GM23338 (cell line): Measurements from ENCODE around the gene ZNF282. TPM values are rescaled to one million over a fixed set of nuclear protein-coding genes. Genes with fewer than 3 reads are reported as not detected.

Experiments
- ATAC-seq: fragments of 200-7000 bp; cut with Tn5 transposase; 3 replicates; pipeline ENCODE4 v1.9.1; 2020
- DNase-seq: peaks from one replicate; pipeline ENCODE4 v3.0.0-alpha.2; 2015; ENCODE audit warnings: low spot score
- H2AFZ ChIP-seq: fragments of 200-600 bp; sonication (generic); 2 replicates; pipeline ENCODE4 v1.8.0; 2016; ENCODE audit warnings: antibody characterized with exemption, mild to moderate bottlenecking, moderate library complexity
- H3F3A ChIP-seq: fragments of 200-600 bp; sonication (generic); replicated peaks from 2 replicates; pipeline ENCODE4 v1.8.0; 2017; ENCODE audit warnings: antibody characterized with exemption, mixed run types, low read depth
- H3K27ac ChIP-seq: fragments of 200-600 bp; sonication (generic); 2 replicates; pipeline ENCODE4 v1.6.1; 2016; ENCODE audit warnings: low read depth
- H3K27me3 ChIP-seq: fragments of 200-600 bp; sonication (generic); 2 replicates; pipeline ENCODE4 v1.8.0; 2016; ENCODE audit warnings: mild to moderate bottlenecking, mixed run types, moderate library complexity; ENCODE audit not compliant: insufficient read depth
- H3K36me3 ChIP-seq: fragments of 200-600 bp; sonication (generic); 2 replicates; pipeline ENCODE4 v1.8.0; 2016; ENCODE audit warnings: mild to moderate bottlenecking; ENCODE audit not compliant: insufficient read depth
- H3K4me1 ChIP-seq: fragments of 200-600 bp; sonication (generic); 2 replicates; pipeline ENCODE4 v1.8.0; 2016; ENCODE audit warnings: mild to moderate bottlenecking, moderate library complexity; ENCODE audit not compliant: insufficient read depth
- H3K4me2 ChIP-seq: fragments of 200-600 bp; sonication (generic); 2 replicates; pipeline ENCODE4 v1.7.1; 2017; ENCODE audit warnings: mixed run types
- H3K4me3 ChIP-seq: fragments of 200-600 bp; sonication (generic); 2 replicates; pipeline ENCODE4 v1.6.1; 2016; ENCODE audit warnings: mixed run types
- H3K79me2 ChIP-seq: fragments of 200-600 bp; sonication (generic); replicated peaks from 2 replicates; pipeline ENCODE4 v1.8.0; 2017; ENCODE audit warnings: mild to moderate bottlenecking; ENCODE audit not compliant: insufficient read depth
- H3K9me2 ChIP-seq: fragments of 200-600 bp; sonication (generic); 2 replicates; pipeline ENCODE4 v1.8.0; 2017; ENCODE audit not compliant: insufficient read depth
- H4K20me1 ChIP-seq: fragments of 200-600 bp; sonication (generic); replicated peaks from 2 replicates; pipeline ENCODE4 v1.8.0; 2017; ENCODE audit warnings: mild to moderate bottlenecking; ENCODE audit not compliant: insufficient read depth
- H3K27ac Mint-ChIP-seq: 2 replicates; pipeline ENCODE4 v1.8.0; 2020; ENCODE audit warnings: inconsistent platforms, mild to moderate bottlenecking, moderate library complexity, mixed read lengths
- H3K27me3 Mint-ChIP-seq: 3 replicates; pipeline ENCODE4 v1.8.0; 2022; ENCODE audit warnings: low read depth, mild to moderate bottlenecking, moderate library complexity, mixed read lengths, inconsistent platforms; ENCODE audit not compliant: insufficient read depth, poor library complexity
- H3K36me3 Mint-ChIP-seq: 3 replicates; pipeline ENCODE4 v1.8.0; 2021; ENCODE audit warnings: low read depth, mild to moderate bottlenecking, inconsistent platforms, moderate library complexity, mixed read lengths
- H3K4me1 Mint-ChIP-seq: 3 replicates; pipeline ENCODE4 v1.8.0; 2020; ENCODE audit warnings: mild to moderate bottlenecking, inconsistent platforms, mixed read lengths
- H3K4me3 Mint-ChIP-seq: 3 replicates; pipeline ENCODE4 v1.8.0; 2021; ENCODE audit warnings: moderate library complexity, mild to moderate bottlenecking, inconsistent platforms, mixed read lengths
- H3K9me3 Mint-ChIP-seq: 3 replicates; pipeline ENCODE4 v1.8.0; 2020; ENCODE audit warnings: moderate library complexity, mild to moderate bottlenecking, inconsistent platforms, mixed read lengths
- CREB1 ChIP-seq: fragments of 250-450 bp; sonication (Bioruptor Pico); IDR thresholded peaks from 2 replicates; pipeline ENCODE4 v1.5.0; 2020; ENCODE audit warnings: low read depth, mild to moderate bottlenecking, moderate library complexity
- EZH2 ChIP-seq: fragments of 200-600 bp; sonication (generic); IDR thresholded peaks from one replicate; pipeline ENCODE4 v1.8.0; 2017; ENCODE audit warnings: antibody characterized with exemption, mild to moderate bottlenecking, low read depth; ENCODE audit not compliant: unreplicated experiment
- EZH2phosphoT487 ChIP-seq: fragments of 200-600 bp; sonication (generic); IDR thresholded peaks from one replicate; pipeline ENCODE4 v1.8.1; 2018; ENCODE audit warnings: antibody characterized with exemption; ENCODE audit not compliant: unreplicated experiment
- JUNB ChIP-seq: IDR thresholded peaks from one replicate; pipeline ENCODE4 v1.6.1; 2016; ENCODE audit warnings: antibody characterized with exemption; ENCODE audit not compliant: unreplicated experiment
- NANOG ChIP-seq: IDR thresholded peaks from 2 replicates; pipeline ENCODE4 v1.6.1; 2016; ENCODE audit warnings: antibody characterized with exemption, borderline replicate concordance
- POLR2AphosphoS5 ChIP-seq: IDR thresholded peaks from 2 replicates; pipeline ENCODE4 v1.6.1; 2016; ENCODE audit warnings: antibody characterized with exemption, low read depth
- STAT1 ChIP-seq: IDR thresholded peaks from one replicate; pipeline ENCODE4 v1.6.1; 2016; ENCODE audit warnings: antibody characterized with exemption; ENCODE audit not compliant: unreplicated experiment
- ZNF114 ChIP-seq: fragments of 250-450 bp; sonication (Bioruptor Pico); IDR thresholded peaks from 2 replicates; pipeline ENCODE4 v1.5.0; 2020; ENCODE audit warnings: mild to moderate bottlenecking, moderate library complexity
- ZNF331 ChIP-seq: fragments of 250-450 bp; sonication (Bioruptor Pico); IDR thresholded peaks from 2 replicates; pipeline ENCODE4 v1.5.0; 2020; ENCODE audit warnings: low read depth, mild to moderate bottlenecking, moderate library complexity
- polyA plus RNA-seq: library from polyadenylated mRNA; unstranded; fragments of >200 nt; fragmentation: Nextera tagmentation; extraction: Ambion mirVana; gene quantifications from 2 replicates; pipeline ENCODE4 v1.2.1, GENCODE V29; 2016
- total RNA-seq: library from RNA; depleted of rRNA; stranded (reverse); fragments of >200 nt; shearing (Covaris generic); gene quantifications from 2 replicates; pipeline ENCODE4 v1.2.3, GENCODE V29; 2014
- TF ChIP-seq, protein P1 (sequence below): IDR thresholded peaks from one replicate; pipeline ENCODE4 v1.6.1; 2018; ENCODE audit warnings: antibody characterized with exemption; ENCODE audit not compliant: unreplicated experiment
- TF ChIP-seq, protein P2 (sequence below): IDR thresholded peaks from 2 replicates; pipeline ENCODE4 v1.6.1; 2016; ENCODE audit warnings: antibody characterized with exemption
- TF ChIP-seq, protein P3 (sequence below), 2 experiments: fragments of 200-600 bp in 1 of 2; sonication (generic) in 1 of 2; conservative IDR thresholded peaks; 2 replicates each; pipeline versions ENCODE4 v1.5.1 to v1.6.1; 2016 to 2017; ENCODE audit warnings: antibody characterized with exemption in 2 of 2, low read depth in 2 of 2, mild to moderate bottlenecking in 2 of 2, moderate library complexity in 1 of 2
- TF ChIP-seq, protein P4 (sequence below): fragments of 250-450 bp; sonication (Bioruptor Pico); IDR thresholded peaks from 2 replicates; pipeline ENCODE4 v1.5.0; 2020; ENCODE audit warnings: mild to moderate bottlenecking, moderate library complexity

ZNF282 gene
- total and polyA plus RNA-seq, 2 experiments from 2014 or later = 7.2 to 36.3 TPM

DNA sequence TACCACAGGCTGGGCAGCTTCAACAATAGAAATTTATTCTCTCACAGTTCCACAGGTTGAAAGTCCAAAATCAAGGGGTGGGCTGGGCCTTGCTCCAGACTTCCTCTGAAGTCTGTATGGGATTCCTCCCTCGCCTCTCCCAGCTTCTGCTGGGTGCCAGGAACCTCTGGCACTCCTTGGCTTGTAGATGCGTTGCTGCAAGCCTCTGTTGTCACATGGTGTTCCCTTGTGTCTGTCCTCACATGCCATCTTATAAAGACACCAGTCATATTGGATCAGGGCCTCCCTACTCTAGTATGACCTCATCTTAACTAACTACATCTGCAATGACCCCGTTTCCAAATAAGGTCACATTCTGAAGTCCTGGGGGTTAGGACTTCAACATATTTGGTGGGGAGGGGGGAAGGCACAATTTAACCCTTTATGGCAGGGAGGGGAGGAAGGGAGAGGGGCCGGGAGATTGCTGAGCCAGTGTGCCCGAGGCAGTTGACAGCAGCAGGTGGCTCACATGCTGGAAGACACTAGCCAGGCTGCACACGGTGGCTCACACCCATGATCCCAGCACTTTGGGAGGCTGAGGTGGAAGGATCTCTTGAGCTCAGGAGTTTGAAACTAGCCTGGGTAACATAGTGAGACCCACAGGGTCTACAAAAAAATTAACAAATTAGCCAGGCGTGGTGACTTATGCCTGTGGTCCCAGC, 18.8 kb downstream of the ZNF282 start:
- no peak for ATAC-seq
- peaks cover 15% of the 10 kb centered on the region for H4K20me1 ChIP-seq
- no peak overlapping the region for H3K27ac Mint-ChIP-seq
- H3K79me2 ChIP-seq = no peaks in the 10 kb centered on the region
- H3F3A ChIP-seq = peaks cover 9% of the 10 kb centered on the region; the same call in 1 of the 2 replicates
- H3K4me1 Mint-ChIP-seq = peaks cover 18% of the 10 kb centered on the region; the same call in 2 of the 3 replicates
- H3K9me3 Mint-ChIP-seq = no peaks in the 10 kb centered on the region
- H3K4me3 Mint-ChIP-seq = no peak overlapping the region
- TF ChIP-seq, protein P1, sequence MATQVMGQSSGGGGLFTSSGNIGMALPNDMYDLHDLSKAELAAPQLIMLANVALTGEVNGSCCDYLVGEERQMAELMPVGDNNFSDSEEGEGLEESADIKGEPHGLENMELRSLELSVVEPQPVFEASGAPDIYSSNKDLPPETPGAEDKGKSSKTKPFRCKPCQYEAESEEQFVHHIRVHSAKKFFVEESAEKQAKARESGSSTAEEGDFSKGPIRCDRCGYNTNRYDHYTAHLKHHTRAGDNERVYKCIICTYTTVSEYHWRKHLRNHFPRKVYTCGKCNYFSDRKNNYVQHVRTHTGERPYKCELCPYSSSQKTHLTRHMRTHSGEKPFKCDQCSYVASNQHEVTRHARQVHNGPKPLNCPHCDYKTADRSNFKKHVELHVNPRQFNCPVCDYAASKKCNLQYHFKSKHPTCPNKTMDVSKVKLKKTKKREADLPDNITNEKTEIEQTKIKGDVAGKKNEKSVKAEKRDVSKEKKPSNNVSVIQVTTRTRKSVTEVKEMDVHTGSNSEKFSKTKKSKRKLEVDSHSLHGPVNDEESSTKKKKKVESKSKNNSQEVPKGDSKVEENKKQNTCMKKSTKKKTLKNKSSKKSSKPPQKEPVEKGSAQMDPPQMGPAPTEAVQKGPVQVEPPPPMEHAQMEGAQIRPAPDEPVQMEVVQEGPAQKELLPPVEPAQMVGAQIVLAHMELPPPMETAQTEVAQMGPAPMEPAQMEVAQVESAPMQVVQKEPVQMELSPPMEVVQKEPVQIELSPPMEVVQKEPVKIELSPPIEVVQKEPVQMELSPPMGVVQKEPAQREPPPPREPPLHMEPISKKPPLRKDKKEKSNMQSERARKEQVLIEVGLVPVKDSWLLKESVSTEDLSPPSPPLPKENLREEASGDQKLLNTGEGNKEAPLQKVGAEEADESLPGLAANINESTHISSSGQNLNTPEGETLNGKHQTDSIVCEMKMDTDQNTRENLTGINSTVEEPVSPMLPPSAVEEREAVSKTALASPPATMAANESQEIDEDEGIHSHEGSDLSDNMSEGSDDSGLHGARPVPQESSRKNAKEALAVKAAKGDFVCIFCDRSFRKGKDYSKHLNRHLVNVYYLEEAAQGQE = no peak
- TF ChIP-seq JUNB (no peak), CREB1 (CRISPR knock-in tag) (no peak), POLR2AphosphoS5 (no peak), EZH2phosphoT487 (no peak), EZH2 (no peak), STAT1 (no peak), NANOG (no peak), ZNF331 (CRISPR knock-in tag) (no peak), ZNF114 (CRISPR knock-in tag) (no peak)
- TF ChIP-seq, protein P2, sequence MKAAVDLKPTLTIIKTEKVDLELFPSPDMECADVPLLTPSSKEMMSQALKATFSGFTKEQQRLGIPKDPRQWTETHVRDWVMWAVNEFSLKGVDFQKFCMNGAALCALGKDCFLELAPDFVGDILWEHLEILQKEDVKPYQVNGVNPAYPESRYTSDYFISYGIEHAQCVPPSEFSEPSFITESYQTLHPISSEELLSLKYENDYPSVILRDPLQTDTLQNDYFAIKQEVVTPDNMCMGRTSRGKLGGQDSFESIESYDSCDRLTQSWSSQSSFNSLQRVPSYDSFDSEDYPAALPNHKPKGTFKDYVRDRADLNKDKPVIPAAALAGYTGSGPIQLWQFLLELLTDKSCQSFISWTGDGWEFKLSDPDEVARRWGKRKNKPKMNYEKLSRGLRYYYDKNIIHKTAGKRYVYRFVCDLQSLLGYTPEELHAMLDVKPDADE = no peak
- TF ChIP-seq, protein P3, sequence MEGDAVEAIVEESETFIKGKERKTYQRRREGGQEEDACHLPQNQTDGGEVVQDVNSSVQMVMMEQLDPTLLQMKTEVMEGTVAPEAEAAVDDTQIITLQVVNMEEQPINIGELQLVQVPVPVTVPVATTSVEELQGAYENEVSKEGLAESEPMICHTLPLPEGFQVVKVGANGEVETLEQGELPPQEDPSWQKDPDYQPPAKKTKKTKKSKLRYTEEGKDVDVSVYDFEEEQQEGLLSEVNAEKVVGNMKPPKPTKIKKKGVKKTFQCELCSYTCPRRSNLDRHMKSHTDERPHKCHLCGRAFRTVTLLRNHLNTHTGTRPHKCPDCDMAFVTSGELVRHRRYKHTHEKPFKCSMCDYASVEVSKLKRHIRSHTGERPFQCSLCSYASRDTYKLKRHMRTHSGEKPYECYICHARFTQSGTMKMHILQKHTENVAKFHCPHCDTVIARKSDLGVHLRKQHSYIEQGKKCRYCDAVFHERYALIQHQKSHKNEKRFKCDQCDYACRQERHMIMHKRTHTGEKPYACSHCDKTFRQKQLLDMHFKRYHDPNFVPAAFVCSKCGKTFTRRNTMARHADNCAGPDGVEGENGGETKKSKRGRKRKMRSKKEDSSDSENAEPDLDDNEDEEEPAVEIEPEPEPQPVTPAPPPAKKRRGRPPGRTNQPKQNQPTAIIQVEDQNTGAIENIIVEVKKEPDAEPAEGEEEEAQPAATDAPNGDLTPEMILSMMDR (conservative IDR thresholded peaks at IDR 0.05; ENCODE audit: low read depth in 2 of 2) = no peak
- TF ChIP-seq, protein P4, sequence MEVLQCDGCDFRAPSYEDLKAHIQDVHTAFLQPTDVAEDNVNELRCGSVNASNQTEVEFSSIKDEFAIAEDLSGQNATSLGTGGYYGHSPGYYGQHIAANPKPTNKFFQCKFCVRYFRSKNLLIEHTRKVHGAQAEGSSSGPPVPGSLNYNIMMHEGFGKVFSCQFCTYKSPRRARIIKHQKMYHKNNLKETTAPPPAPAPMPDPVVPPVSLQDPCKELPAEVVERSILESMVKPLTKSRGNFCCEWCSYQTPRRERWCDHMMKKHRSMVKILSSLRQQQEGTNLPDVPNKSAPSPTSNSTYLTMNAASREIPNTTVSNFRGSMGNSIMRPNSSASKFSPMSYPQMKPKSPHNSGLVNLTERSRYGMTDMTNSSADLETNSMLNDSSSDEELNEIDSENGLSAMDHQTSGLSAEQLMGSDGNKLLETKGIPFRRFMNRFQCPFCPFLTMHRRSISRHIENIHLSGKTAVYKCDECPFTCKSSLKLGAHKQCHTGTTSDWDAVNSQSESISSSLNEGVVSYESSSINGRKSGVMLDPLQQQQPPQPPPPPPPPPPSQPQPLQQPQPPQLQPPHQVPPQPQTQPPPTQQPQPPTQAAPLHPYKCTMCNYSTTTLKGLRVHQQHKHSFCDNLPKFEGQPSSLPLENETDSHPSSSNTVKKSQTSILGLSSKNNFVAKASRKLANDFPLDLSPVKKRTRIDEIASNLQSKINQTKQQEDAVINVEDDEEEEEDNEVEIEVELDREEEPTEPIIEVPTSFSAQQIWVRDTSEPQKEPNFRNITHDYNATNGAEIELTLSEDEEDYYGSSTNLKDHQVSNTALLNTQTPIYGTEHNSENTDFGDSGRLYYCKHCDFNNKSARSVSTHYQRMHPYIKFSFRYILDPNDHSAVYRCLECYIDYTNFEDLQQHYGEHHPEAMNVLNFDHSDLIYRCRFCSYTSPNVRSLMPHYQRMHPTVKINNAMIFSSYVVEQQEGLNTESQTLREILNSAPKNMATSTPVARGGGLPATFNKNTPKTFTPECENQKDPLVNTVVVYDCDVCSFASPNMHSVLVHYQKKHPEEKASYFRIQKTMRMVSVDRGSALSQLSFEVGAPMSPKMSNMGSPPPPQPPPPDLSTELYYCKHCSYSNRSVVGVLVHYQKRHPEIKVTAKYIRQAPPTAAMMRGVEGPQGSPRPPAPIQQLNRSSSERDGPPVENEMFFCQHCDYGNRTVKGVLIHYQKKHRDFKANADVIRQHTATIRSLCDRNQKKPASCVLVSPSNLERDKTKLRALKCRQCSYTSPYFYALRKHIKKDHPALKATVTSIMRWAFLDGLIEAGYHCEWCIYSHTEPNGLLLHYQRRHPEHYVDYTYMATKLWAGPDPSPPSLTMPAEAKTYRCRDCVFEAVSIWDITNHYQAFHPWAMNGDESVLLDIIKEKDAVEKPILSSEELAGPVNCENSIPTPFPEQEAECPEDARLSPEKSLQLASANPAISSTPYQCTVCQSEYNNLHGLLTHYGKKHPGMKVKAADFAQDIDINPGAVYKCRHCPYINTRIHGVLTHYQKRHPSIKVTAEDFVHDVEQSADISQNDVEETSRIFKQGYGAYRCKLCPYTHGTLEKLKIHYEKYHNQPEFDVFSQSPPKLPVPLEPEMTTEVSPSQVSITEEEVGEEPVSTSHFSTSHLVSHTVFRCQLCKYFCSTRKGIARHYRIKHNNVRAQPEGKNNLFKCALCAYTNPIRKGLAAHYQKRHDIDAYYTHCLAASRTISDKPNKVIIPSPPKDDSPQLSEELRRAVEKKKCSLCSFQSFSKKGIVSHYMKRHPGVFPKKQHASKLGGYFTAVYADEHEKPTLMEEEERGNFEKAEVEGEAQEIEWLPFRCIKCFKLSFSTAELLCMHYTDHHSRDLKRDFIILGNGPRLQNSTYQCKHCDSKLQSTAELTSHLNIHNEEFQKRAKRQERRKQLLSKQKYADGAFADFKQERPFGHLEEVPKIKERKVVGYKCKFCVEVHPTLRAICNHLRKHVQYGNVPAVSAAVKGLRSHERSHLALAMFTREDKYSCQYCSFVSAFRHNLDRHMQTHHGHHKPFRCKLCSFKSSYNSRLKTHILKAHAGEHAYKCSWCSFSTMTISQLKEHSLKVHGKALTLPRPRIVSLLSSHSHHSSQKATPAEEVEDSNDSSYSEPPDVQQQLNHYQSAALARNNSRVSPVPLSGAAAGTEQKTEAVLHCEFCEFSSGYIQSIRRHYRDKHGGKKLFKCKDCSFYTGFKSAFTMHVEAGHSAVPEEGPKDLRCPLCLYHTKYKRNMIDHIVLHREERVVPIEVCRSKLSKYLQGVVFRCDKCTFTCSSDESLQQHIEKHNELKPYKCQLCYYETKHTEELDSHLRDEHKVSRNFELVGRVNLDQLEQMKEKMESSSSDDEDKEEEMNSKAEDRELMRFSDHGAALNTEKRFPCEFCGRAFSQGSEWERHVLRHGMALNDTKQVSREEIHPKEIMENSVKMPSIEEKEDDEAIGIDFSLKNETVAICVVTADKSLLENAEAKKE (CRISPR knock-in tag) = no peak
- H3K27me3 Mint-ChIP-seq = peaks cover 5% of the 10 kb centered on the region
- no peak overlapping the region for H3K4me2 ChIP-seq
- DNase-seq = no peak
- no peak overlapping the region for H3K4me3 ChIP-seq
- H3K36me3 Mint-ChIP-seq = peaks cover 94% of the 10 kb centered on the region
- no peaks in the 10 kb centered on the region for H3K9me2 ChIP-seq
- H3K36me3 ChIP-seq = peaks cover 35% of the 10 kb centered on the region
- H3K27me3 ChIP-seq = no peaks in the 10 kb centered on the region
- H2AFZ ChIP-seq = no peak overlapping the region
- no peak overlapping the region for H3K27ac ChIP-seq
- H3K4me1 ChIP-seq = no peaks in the 10 kb centered on the region
